H1 (cell line): Measurements from ENCODE around the gene MCC.

Experiments
- HDAC2 ChIP-seq, 2 experiments: fragments of 300-600 bp in 1 of 2; sonication (generic) in 1 of 2; IDR thresholded peaks; 2 replicates each; pipeline ENCODE4 v1.6.1; 2011 to 2012; ENCODE audit warnings: low read depth in 2 of 2, low read length in 2 of 2, mild to moderate bottlenecking in 2 of 2, moderate library complexity in 2 of 2, borderline replicate concordance in 1 of 2, inconsistent platforms in 1 of 2
- POLR2A ChIP-seq, 2 experiments: IDR thresholded peaks; 1 replicate in 1 of 2; 2 replicates in 1 of 2; pipeline ENCODE4 v1.6.1; 2011; ENCODE audit warnings: low read depth in 2 of 2, low read length in 2 of 2, mild to moderate bottlenecking in 2 of 2; ENCODE audit errors: control extremely low read depth in 1 of 2
- TF ChIP-seq, protein P1 (sequence below), 3 experiments: IDR thresholded peaks; 1 replicate in 2 of 3; 2 replicates in 1 of 3; pipeline versions ENCODE4 v1.5.1 to v1.6.1; 2011; ENCODE audit warnings: low read length in 3 of 3, mild to moderate bottlenecking in 3 of 3, inconsistent platforms in 2 of 3, low read depth in 1 of 3, moderate library complexity in 1 of 3; ENCODE audit not compliant: insufficient read depth in 1 of 3; ENCODE audit errors: control extremely low read depth in 1 of 3

GRCh38 chr5:113221294-113222176 is 266.7 kb downstream of the MCC start:
- TF ChIP-seq, protein P1, sequence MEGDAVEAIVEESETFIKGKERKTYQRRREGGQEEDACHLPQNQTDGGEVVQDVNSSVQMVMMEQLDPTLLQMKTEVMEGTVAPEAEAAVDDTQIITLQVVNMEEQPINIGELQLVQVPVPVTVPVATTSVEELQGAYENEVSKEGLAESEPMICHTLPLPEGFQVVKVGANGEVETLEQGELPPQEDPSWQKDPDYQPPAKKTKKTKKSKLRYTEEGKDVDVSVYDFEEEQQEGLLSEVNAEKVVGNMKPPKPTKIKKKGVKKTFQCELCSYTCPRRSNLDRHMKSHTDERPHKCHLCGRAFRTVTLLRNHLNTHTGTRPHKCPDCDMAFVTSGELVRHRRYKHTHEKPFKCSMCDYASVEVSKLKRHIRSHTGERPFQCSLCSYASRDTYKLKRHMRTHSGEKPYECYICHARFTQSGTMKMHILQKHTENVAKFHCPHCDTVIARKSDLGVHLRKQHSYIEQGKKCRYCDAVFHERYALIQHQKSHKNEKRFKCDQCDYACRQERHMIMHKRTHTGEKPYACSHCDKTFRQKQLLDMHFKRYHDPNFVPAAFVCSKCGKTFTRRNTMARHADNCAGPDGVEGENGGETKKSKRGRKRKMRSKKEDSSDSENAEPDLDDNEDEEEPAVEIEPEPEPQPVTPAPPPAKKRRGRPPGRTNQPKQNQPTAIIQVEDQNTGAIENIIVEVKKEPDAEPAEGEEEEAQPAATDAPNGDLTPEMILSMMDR (IDR thresholded peaks at IDR 0.05; ENCODE audit: control extremely low read depth in 1 of 3, insufficient read depth in 1 of 3, low read depth in 1 of 3, low read length in 3 of 3), result no peak
- TF ChIP-seq POLR2A (IDR thresholded peaks at IDR 0.05; ENCODE audit: control extremely low read depth in 1 of 2, low read depth in 2 of 2, low read length in 2 of 2) (no peak), HDAC2 (IDR thresholded peaks at IDR 0.05; ENCODE audit: borderline replicate concordance in 1 of 2, low read depth in 2 of 2, low read length in 2 of 2) (no peak)
